ENCODE measurements around the gene GABRB2.

GRCh38 chr5:161333194-161333880 is 213.2 kb downstream of the GABRB2 start:
- TF ChIP-seq EZH2 (IDR thresholded peaks at IDR 0.05) (no peak), POLR2A (IDR thresholded peaks at IDR 0.05; ENCODE audit: borderline replicate concordance, extremely low read depth, insufficient read depth, insufficient read length) (no peak), RAD21 (IDR thresholded peaks at IDR 0.05; ENCODE audit: low read depth) (no peak), SIN3A (IDR thresholded peaks at IDR 0.05; ENCODE audit: low read depth) (no peak), ELF1 (IDR thresholded peaks at IDR 0.05; ENCODE audit: borderline replicate concordance, low read depth) (no peak), POLR2AphosphoS5 (IDR thresholded peaks at IDR 0.05; ENCODE audit: low read depth, low read length) (no peak), FOSL1 (IDR thresholded peaks at IDR 0.05; ENCODE audit: low read depth) (no peak), JUND (IDR thresholded peaks at IDR 0.05) (no peak)
- TF ChIP-seq, protein P1, sequence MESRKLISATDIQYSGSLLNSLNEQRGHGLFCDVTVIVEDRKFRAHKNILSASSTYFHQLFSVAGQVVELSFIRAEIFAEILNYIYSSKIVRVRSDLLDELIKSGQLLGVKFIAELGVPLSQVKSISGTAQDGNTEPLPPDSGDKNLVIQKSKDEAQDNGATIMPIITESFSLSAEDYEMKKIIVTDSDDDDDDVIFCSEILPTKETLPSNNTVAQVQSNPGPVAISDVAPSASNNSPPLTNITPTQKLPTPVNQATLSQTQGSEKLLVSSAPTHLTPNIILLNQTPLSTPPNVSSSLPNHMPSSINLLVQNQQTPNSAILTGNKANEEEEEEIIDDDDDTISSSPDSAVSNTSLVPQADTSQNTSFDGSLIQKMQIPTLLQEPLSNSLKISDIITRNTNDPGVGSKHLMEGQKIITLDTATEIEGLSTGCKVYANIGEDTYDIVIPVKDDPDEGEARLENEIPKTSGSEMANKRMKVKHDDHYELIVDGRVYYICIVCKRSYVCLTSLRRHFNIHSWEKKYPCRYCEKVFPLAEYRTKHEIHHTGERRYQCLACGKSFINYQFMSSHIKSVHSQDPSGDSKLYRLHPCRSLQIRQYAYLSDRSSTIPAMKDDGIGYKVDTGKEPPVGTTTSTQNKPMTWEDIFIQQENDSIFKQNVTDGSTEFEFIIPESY (IDR thresholded peaks at IDR 0.05; ENCODE audit: extremely low read depth, insufficient replicate concordance, low read length), result no peak
- TF ChIP-seq, protein P2, sequence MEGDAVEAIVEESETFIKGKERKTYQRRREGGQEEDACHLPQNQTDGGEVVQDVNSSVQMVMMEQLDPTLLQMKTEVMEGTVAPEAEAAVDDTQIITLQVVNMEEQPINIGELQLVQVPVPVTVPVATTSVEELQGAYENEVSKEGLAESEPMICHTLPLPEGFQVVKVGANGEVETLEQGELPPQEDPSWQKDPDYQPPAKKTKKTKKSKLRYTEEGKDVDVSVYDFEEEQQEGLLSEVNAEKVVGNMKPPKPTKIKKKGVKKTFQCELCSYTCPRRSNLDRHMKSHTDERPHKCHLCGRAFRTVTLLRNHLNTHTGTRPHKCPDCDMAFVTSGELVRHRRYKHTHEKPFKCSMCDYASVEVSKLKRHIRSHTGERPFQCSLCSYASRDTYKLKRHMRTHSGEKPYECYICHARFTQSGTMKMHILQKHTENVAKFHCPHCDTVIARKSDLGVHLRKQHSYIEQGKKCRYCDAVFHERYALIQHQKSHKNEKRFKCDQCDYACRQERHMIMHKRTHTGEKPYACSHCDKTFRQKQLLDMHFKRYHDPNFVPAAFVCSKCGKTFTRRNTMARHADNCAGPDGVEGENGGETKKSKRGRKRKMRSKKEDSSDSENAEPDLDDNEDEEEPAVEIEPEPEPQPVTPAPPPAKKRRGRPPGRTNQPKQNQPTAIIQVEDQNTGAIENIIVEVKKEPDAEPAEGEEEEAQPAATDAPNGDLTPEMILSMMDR (IDR thresholded peaks at IDR 0.05 in 2 of 3, conservative IDR thresholded peaks at IDR 0.05 in 1 of 3; ENCODE audit: borderline replicate concordance in 1 of 3, insufficient read depth in 1 of 3, low read depth in 2 of 3, low read length in 2 of 3), result no peak
- TF ChIP-seq, protein P3, sequence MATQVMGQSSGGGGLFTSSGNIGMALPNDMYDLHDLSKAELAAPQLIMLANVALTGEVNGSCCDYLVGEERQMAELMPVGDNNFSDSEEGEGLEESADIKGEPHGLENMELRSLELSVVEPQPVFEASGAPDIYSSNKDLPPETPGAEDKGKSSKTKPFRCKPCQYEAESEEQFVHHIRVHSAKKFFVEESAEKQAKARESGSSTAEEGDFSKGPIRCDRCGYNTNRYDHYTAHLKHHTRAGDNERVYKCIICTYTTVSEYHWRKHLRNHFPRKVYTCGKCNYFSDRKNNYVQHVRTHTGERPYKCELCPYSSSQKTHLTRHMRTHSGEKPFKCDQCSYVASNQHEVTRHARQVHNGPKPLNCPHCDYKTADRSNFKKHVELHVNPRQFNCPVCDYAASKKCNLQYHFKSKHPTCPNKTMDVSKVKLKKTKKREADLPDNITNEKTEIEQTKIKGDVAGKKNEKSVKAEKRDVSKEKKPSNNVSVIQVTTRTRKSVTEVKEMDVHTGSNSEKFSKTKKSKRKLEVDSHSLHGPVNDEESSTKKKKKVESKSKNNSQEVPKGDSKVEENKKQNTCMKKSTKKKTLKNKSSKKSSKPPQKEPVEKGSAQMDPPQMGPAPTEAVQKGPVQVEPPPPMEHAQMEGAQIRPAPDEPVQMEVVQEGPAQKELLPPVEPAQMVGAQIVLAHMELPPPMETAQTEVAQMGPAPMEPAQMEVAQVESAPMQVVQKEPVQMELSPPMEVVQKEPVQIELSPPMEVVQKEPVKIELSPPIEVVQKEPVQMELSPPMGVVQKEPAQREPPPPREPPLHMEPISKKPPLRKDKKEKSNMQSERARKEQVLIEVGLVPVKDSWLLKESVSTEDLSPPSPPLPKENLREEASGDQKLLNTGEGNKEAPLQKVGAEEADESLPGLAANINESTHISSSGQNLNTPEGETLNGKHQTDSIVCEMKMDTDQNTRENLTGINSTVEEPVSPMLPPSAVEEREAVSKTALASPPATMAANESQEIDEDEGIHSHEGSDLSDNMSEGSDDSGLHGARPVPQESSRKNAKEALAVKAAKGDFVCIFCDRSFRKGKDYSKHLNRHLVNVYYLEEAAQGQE (IDR thresholded peaks at IDR 0.05; ENCODE audit: low read depth), result no peak
